ENCODE results near the gene ADGRD1.

DNA sequence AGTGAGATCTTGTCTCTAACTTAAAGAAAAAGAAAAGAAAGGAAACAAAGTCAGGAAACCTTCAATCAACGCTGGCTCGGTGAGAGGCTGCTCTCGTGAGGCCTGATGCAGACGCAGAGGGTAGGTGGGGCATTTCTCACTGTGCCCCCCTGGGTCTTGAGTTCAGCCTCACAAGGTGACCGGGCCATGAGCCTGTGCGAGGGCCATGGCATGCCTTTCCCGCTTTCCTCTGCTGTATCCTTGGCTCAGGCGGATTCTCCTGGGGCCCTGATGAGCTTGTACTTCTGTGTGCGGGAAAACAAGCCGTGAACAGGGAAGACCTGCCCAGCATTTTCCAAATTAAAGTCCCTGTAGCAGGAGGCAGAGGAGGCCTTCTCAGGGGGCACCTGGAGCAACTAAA, 20.2 kb downstream of the ADGRD1 start:
- TF ChIP-seq, protein P1, sequence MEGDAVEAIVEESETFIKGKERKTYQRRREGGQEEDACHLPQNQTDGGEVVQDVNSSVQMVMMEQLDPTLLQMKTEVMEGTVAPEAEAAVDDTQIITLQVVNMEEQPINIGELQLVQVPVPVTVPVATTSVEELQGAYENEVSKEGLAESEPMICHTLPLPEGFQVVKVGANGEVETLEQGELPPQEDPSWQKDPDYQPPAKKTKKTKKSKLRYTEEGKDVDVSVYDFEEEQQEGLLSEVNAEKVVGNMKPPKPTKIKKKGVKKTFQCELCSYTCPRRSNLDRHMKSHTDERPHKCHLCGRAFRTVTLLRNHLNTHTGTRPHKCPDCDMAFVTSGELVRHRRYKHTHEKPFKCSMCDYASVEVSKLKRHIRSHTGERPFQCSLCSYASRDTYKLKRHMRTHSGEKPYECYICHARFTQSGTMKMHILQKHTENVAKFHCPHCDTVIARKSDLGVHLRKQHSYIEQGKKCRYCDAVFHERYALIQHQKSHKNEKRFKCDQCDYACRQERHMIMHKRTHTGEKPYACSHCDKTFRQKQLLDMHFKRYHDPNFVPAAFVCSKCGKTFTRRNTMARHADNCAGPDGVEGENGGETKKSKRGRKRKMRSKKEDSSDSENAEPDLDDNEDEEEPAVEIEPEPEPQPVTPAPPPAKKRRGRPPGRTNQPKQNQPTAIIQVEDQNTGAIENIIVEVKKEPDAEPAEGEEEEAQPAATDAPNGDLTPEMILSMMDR (IDR thresholded peaks at IDR 0.05) = no peak
- TF ChIP-seq POLR2A (IDR thresholded peaks at IDR 0.05) = no peak
